ENCODE measurements around the gene ABCG8. TPM values are rescaled to one million over a fixed set of nuclear protein-coding genes. Genes with fewer than 3 reads are reported as not detected.

ABCG8 gene
- total RNA-seq, 1 experiment from 2014 or later, result not detected

GRCh38 chr2:43846140-43846793, 7.5 kb downstream of the ABCG8 start:
- Histone ChIP-seq H3F3A (ENCODE audit: insufficient read depth, low read depth) (no peaks in the 10 kb centered on the region), H3K4me2 (no peak overlapping the region), H3K79me2 (ENCODE audit: low read depth) (no peaks in the 10 kb centered on the region), H3K27ac (no peak overlapping the region), H3K9me3 (ENCODE audit: insufficient read depth, low read depth) (no peaks in the 10 kb centered on the region), H4K20me1 (ENCODE audit: insufficient read depth) (no peaks in the 10 kb centered on the region), H3K9me2 (ENCODE audit: insufficient read depth) (no peaks in the 10 kb centered on the region), H3K27me3 (ENCODE audit: insufficient read depth, low read depth) (peaks cover 30% of the 10 kb centered on the region; the same call in 1 of the 2 replicates), H3K36me3 (ENCODE audit: low read depth) (no peaks in the 10 kb centered on the region), H3K4me1 (replicated peaks; ENCODE audit: insufficient read depth) (peaks cover 5% of the 10 kb centered on the region; the same call in 1 of the 2 replicates), H2AFZ (no peak overlapping the region), H3K4me3 (no peak overlapping the region)
- no TSS peak for BruUV-seq (replicated peaks)
- POLR2A ChIA-PET (ENCODE audit: unreplicated experiment), result interaction anchor here (0.5 kb wide), 1 partner anchor 21 kb away, joined by 5 read pairs; no protein-coding TSS in a partner anchor
- TF ChIP-seq EZH2 (IDR thresholded peaks at IDR 0.05; ENCODE audit: low read depth), result no peak
- TF ChIP-seq CTCF (conservative IDR thresholded peaks at IDR 0.05), result no peak
- intact Hi-C loops (cut with micrococcal nuclease; ENCODE audit: unreplicated experiment), result no loop called here
- CTCF ChIA-PET, result no interaction called here
- DNase-seq, result no peak

GRCh38 chr2:43848214-43848613, 9.4 kb downstream of the ABCG8 start:
- Histone ChIP-seq H3K4me1 (replicated peaks; ENCODE audit: insufficient read depth) (peaks cover 5% of the 10 kb centered on the region; the same call in 1 of the 2 replicates), H4K20me1 (ENCODE audit: insufficient read depth) (no peaks in the 10 kb centered on the region), H3K36me3 (ENCODE audit: low read depth) (no peaks in the 10 kb centered on the region), H3K9me2 (ENCODE audit: insufficient read depth) (no peaks in the 10 kb centered on the region), H3K4me2 (peak overlapping the region; percentile 7), H3K79me2 (ENCODE audit: low read depth) (no peaks in the 10 kb centered on the region), H3K27ac (no peak overlapping the region), H2AFZ (peak overlapping the region; percentile 21; the same call in 1 of the 2 replicates), H3K4me3 (no peak overlapping the region), H3F3A (ENCODE audit: insufficient read depth, low read depth) (no peaks in the 10 kb centered on the region), H3K9me3 (ENCODE audit: insufficient read depth, low read depth) (no peaks in the 10 kb centered on the region), H3K27me3 (ENCODE audit: insufficient read depth, low read depth) (peaks cover 28% of the 10 kb centered on the region; the same call in 1 of the 2 replicates)
- DNase-seq, result peak in 1 of 2 experiments; percentile 84
- TF ChIP-seq EZH2 (IDR thresholded peaks at IDR 0.05; ENCODE audit: low read depth), result no peak
- TF ChIP-seq CTCF (conservative IDR thresholded peaks at IDR 0.05), result no peak
- BruUV-seq (replicated peaks), result no TSS peak
- intact Hi-C loops (cut with micrococcal nuclease; ENCODE audit: unreplicated experiment), result no loop called here
- ChIA-PET CTCF (no interaction called here), POLR2A (ENCODE audit: unreplicated experiment) (interaction anchor here (0.6 kb wide), 1 partner anchor 837 kb away, joined by 3 read pairs; no protein-coding TSS in a partner anchor)

GRCh38 chr2:43851011-43851980, 12.5 kb downstream of the ABCG8 start:
- Histone ChIP-seq H3K4me1 (replicated peaks; ENCODE audit: insufficient read depth) (peaks cover 5% of the 10 kb centered on the region; the same call in 1 of the 2 replicates), H3K9me2 (ENCODE audit: insufficient read depth) (no peaks in the 10 kb centered on the region), H3K4me2 (no peak overlapping the region), H3F3A (ENCODE audit: insufficient read depth, low read depth) (no peaks in the 10 kb centered on the region), H3K4me3 (no peak overlapping the region), H3K36me3 (ENCODE audit: low read depth) (no peaks in the 10 kb centered on the region), H2AFZ (no peak overlapping the region), H3K27me3 (ENCODE audit: insufficient read depth, low read depth) (peaks cover 51% of the 10 kb centered on the region), H3K79me2 (ENCODE audit: low read depth) (no peaks in the 10 kb centered on the region), H3K27ac (no peak overlapping the region), H3K9me3 (ENCODE audit: insufficient read depth, low read depth) (no peaks in the 10 kb centered on the region), H4K20me1 (ENCODE audit: insufficient read depth) (no peaks in the 10 kb centered on the region)
- TF ChIP-seq CTCF (conservative IDR thresholded peaks at IDR 0.05) (no peak), EZH2 (IDR thresholded peaks at IDR 0.05; ENCODE audit: low read depth) (no peak)
- DNase-seq, result no peak
- ChIA-PET POLR2A (ENCODE audit: unreplicated experiment) (interaction anchor here (0.6 kb wide), 1 partner anchor 520 kb away, joined by 3 read pairs; no protein-coding TSS in a partner anchor), CTCF (interaction anchor here (0.6 kb wide), 1 partner anchor 24 kb away, joined by 3 read pairs; no protein-coding TSS in a partner anchor)
- intact Hi-C loops (cut with micrococcal nuclease; ENCODE audit: unreplicated experiment), result no loop called here
- no TSS peak for BruUV-seq (replicated peaks)
